AG09319 (cell line): ENCODE data around the gene SESN1.

Experiments used
- DNase-seq: peaks from one replicate; pipeline ENCODE4 v3.0.0-alpha.2; 2010; ENCODE audit warnings: low read depth; ENCODE audit errors: extremely low read depth
- CTCF ChIP-seq: IDR thresholded peaks from 2 replicates; pipeline ENCODE4 v1.5.1; 2011; ENCODE audit warnings: low read depth, mild to moderate bottlenecking, inconsistent platforms, low read length, moderate library complexity

SESN1 gene

GRCh38 chr6:109014606-109015005, 80.0 kb downstream of the SESN1 start:
- TF ChIP-seq CTCF = no peak
- DNase-seq = no peak

GRCh38 chr6:109013656-109014305, 80.9 kb downstream of the SESN1 start:
- TF ChIP-seq CTCF = no peak
- no peak for DNase-seq

GRCh38 chr6:109010705-109011102, 83.9 kb downstream of the SESN1 start:
- no peak for DNase-seq
- no peak for TF ChIP-seq CTCF

- TF ChIP-seq CTCF = no peak
- no peak for DNase-seq
Observed at GRCh38 chr6:109009962-109010704, 84.5 kb downstream of the SESN1 start.

GRCh38 chr6:109009236-109009961, 85.2 kb downstream of the SESN1 start:
- TF ChIP-seq CTCF = no peak
- DNase-seq = peak; percentile 62

- TF ChIP-seq CTCF = no peak
- no peak for DNase-seq
Observed at GRCh38 chr6:109008537-109009235, 86.0 kb downstream of the SESN1 start.
